PC-9 (cell line): ENCODE data around the gene LGI2. TPM values are rescaled to one million over a fixed set of nuclear protein-coding genes. Genes with fewer than 3 reads are reported as not detected.

Experiments
- BruUV-seq: library from RNA; stranded (reverse); fragments of 400-500 nt; replicated peaks from 2 replicates; lab custom pipeline; 2021; lab: Mats Ljungman, UMichigan
- CTCF ChIA-PET: fragments of 300-600 bp; sonication (Branson Sonifier 250); formaldehyde crosslinking; loops from one replicate; lab custom pipeline; 2022; ENCODE audit warnings: antibody characterized with exemption; lab: Charles Lee
- POLR2A ChIA-PET: fragments of 300-600 bp; sonication (Branson Sonifier 250); formaldehyde crosslinking; loops from one replicate; lab custom pipeline; 2022; ENCODE audit warnings: antibody characterized with exemption; ENCODE audit not compliant: unreplicated experiment; lab: Charles Lee
- DNase-seq, 2 experiments: peaks; one replicate each; pipeline versions ENCODE4 v3.0.0 to v3.0.0-alpha.2; 2015 to 2022; ENCODE audit warnings: mixed read lengths in 1 of 2
- H2AFZ ChIP-seq: fragments of 200-600 bp; sonication (generic); 2 replicates; pipeline ENCODE4 v1.8.1; 2017; ENCODE audit warnings: antibody characterized with exemption
- H3F3A ChIP-seq: fragments of 200-600 bp; sonication (generic); 2 replicates; pipeline ENCODE4 v1.8.1; 2017; ENCODE audit warnings: antibody characterized with exemption, mild to moderate bottlenecking, low read depth; ENCODE audit not compliant: insufficient read depth
- H3K27ac ChIP-seq: fragments of 200-600 bp; sonication (generic); 2 replicates; pipeline ENCODE4 v1.6.1; 2016; ENCODE audit warnings: mixed run types
- H3K27me3 ChIP-seq: fragments of 200-600 bp; sonication (generic); 2 replicates; pipeline ENCODE4 v1.6.1; 2016; ENCODE audit warnings: low read depth, mixed run types; ENCODE audit not compliant: insufficient read depth
- H3K36me3 ChIP-seq: fragments of 200-600 bp; sonication (generic); 2 replicates; pipeline ENCODE4 v1.6.1; 2016; ENCODE audit warnings: low read depth, mixed run types
- H3K4me1 ChIP-seq: fragments of 200-600 bp; sonication (generic); replicated peaks from 2 replicates; pipeline ENCODE4 v1.6.1; 2016; ENCODE audit warnings: mixed run types; ENCODE audit not compliant: insufficient read depth
- H3K4me2 ChIP-seq: fragments of 200-600 bp; sonication (generic); 2 replicates; pipeline ENCODE4 v1.6.1; 2017; ENCODE audit warnings: mixed run types
- H3K4me3 ChIP-seq: fragments of 200-600 bp; sonication (generic); 2 replicates; pipeline ENCODE4 v1.6.1; 2016; ENCODE audit warnings: mixed run types
- H3K79me2 ChIP-seq: fragments of 200-600 bp; sonication (generic); 2 replicates; pipeline ENCODE4 v1.6.1; 2017; ENCODE audit warnings: low read depth, mixed run types
- H3K9me2 ChIP-seq: fragments of 200-600 bp; sonication (generic); 2 replicates; pipeline ENCODE4 v1.8.1; 2017; ENCODE audit warnings: mild to moderate bottlenecking; ENCODE audit not compliant: insufficient read depth
- H3K9me3 ChIP-seq: fragments of 200-600 bp; sonication (generic); 2 replicates; pipeline ENCODE4 v1.8.1; 2016; ENCODE audit warnings: low read depth; ENCODE audit not compliant: insufficient read depth
- H4K20me1 ChIP-seq: fragments of 200-600 bp; sonication (generic); 2 replicates; pipeline ENCODE4 v1.8.1; 2017; ENCODE audit not compliant: insufficient read depth
- CTCF ChIP-seq: fragments of 200-600 bp; sonication (generic); conservative IDR thresholded peaks from 2 replicates; pipeline ENCODE4 v1.6.1; 2017; ENCODE audit warnings: mixed run types, antibody characterized with exemption, mild to moderate bottlenecking, moderate library complexity
- EZH2 ChIP-seq: fragments of 200-600 bp; sonication (generic); IDR thresholded peaks from 2 replicates; pipeline ENCODE4 v1.8.0; 2017; ENCODE audit warnings: antibody characterized with exemption, low read depth
- intact Hi-C: fragments of 100-400 bp; cut with micrococcal nuclease; formaldehyde crosslinking; loops from one replicate; pipeline ENCODE4 v1.10.0; 2022; ENCODE audit not compliant: unreplicated experiment
- total RNA-seq: library from RNA; stranded (reverse); gene quantifications from 2 replicates; pipeline ENCODE4 v1.2.3, GENCODE V29; 2021

Gene LGI2
- total RNA-seq, 1 experiment from 2014 or later: not detected

GRCh38 chr4:25076625-25077398 is 46.1 kb upstream of the LGI2 start:
- DNase-seq: no peak
- no peak overlapping the region for H2AFZ ChIP-seq
- CTCF ChIA-PET: interaction anchor here (0.7 kb wide), 1 partner anchor 97 kb away, joined by 3 read pairs; no protein-coding TSS in a partner anchor
- intact Hi-C loops: no loop called here
- H3K79me2 ChIP-seq: no peaks in the 10 kb centered on the region
- no peaks in the 10 kb centered on the region for H3K9me3 ChIP-seq
- no peaks in the 10 kb centered on the region for H3K4me1 ChIP-seq
- no TSS peak for BruUV-seq
- peaks cover 14% of the 10 kb centered on the region; the same call in 1 of the 2 replicates for H3K27me3 ChIP-seq
- POLR2A ChIA-PET: no interaction called here
- H3K9me2 ChIP-seq: no peaks in the 10 kb centered on the region
- H3F3A ChIP-seq: no peaks in the 10 kb centered on the region
- no peak for TF ChIP-seq EZH2
- TF ChIP-seq CTCF: no peak
- no peaks in the 10 kb centered on the region for H3K36me3 ChIP-seq
- H3K27ac ChIP-seq: no peak overlapping the region
- no peak overlapping the region for H3K4me2 ChIP-seq
- no peaks in the 10 kb centered on the region for H4K20me1 ChIP-seq
- H3K4me3 ChIP-seq: no peak overlapping the region

GRCh38 chr4:25075851-25076250 is 45.1 kb upstream of the LGI2 start:
- no peaks in the 10 kb centered on the region for H3K4me1 ChIP-seq
- H3K36me3 ChIP-seq: no peaks in the 10 kb centered on the region
- H3K4me3 ChIP-seq: no peak overlapping the region
- no peak overlapping the region for H3K27ac ChIP-seq
- no peaks in the 10 kb centered on the region for H3K9me2 ChIP-seq
- intact Hi-C loops: no loop called here
- no peak for TF ChIP-seq CTCF
- no peak for TF ChIP-seq EZH2
- peaks cover 10% of the 10 kb centered on the region; the same call in 1 of the 2 replicates for H3K27me3 ChIP-seq
- H3F3A ChIP-seq: no peaks in the 10 kb centered on the region
- H3K79me2 ChIP-seq: no peaks in the 10 kb centered on the region
- H4K20me1 ChIP-seq: no peaks in the 10 kb centered on the region
- ChIA-PET POLR2A (no interaction called here), CTCF (no interaction called here)
- no TSS peak for BruUV-seq
- no peak overlapping the region for H2AFZ ChIP-seq
- H3K9me3 ChIP-seq: no peaks in the 10 kb centered on the region
- H3K4me2 ChIP-seq: no peak overlapping the region
- DNase-seq: no peak

GRCh38 chr4:25075129-25075528 is 44.4 kb upstream of the LGI2 start:
- BruUV-seq: no TSS peak
- H3K79me2 ChIP-seq: no peaks in the 10 kb centered on the region
- DNase-seq: no peak
- H4K20me1 ChIP-seq: no peaks in the 10 kb centered on the region
- ChIA-PET CTCF (no interaction called here), POLR2A (no interaction called here)
- H3K36me3 ChIP-seq: no peaks in the 10 kb centered on the region
- no peaks in the 10 kb centered on the region for H3K4me1 ChIP-seq
- no peaks in the 10 kb centered on the region for H3F3A ChIP-seq
- intact Hi-C loops: no loop called here
- H3K27ac ChIP-seq: no peak overlapping the region
- H3K9me3 ChIP-seq: no peaks in the 10 kb centered on the region
- TF ChIP-seq EZH2 (no peak), CTCF (no peak)
- H3K27me3 ChIP-seq: peaks cover 7% of the 10 kb centered on the region; the same call in 1 of the 2 replicates
- H3K4me2 ChIP-seq: no peak overlapping the region
- no peaks in the 10 kb centered on the region for H3K9me2 ChIP-seq
- no peak overlapping the region for H3K4me3 ChIP-seq
- H2AFZ ChIP-seq: no peak overlapping the region
